ENCODE measurements around the gene TALDO1.

Gene TALDO1

DNA sequence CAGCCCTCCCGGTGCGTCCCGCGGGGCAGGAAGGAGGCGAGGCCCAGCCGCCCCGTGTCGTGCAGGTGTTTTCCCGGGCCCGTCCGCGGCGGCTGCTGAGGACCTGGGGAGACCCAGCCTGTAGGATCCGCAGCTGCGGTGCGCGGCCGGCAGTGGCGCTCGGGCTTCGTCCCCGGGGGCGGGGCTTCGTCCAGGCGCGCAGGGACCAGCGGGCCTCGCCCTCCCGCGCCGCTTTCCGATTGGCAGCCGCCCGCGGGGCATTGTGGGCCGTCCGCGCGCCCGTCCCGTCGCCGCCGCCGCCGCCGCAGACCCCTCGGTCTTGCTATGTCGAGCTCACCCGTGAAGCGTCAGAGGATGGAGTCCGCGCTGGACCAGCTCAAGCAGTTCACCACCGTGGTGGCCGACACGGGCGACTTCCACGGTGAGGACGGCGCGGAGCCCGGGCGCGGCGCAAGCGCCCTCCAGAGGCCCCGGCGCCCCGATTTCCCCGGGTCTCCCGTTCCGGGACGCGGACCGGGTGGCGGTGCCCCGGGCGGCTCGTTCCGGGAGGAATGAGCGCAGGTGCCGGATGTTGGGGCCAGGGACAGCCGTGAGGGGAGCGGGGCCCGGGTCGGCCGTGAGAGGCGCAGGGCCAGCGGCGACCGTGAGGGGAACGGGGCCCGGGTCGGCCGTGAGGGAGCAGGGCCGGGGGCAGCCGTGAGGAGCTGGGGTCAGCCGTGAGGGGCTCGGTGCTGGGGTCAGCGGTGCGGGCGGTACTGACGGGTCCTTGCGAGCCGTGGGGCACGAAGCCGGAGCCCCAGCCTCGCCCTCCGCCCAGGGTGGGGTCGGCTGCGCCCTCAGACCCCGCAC, at the start of gene TALDO1:
Gene TALDO1, plus strand, starts transcription at position 307 of the 849 bp plus-strand sequence. Its CDS starts 18 bp downstream, at position 325.
- DNase-seq (ENCODE audit: extremely low read depth in 1 of 2, low read depth in 1 of 2) = peak; percentile 83

DNA sequence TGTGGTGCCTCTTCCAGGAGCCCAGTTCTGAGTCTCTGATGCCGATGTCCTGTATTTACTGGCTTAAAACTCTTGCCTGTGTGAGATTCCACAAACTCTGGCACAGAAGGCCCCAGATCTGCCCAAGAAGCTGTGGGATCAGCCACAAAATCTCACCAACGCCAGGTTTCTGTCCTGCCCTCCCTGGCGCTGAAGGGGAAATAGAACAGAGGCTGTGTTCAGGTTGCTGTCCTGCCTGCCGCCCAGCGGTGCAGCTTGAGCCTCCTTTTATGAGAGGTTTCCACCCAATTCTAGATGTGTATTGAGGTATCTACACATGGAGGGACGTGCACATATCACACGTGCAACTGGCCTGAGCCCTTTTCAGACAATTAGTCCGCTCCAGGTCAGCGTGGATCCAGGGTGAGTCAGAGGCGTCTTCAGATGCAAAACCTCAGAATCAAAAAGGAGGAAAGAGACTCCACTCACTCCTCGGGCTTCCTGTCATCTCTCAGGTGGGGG, 49.4 kb upstream of the TALDO1 start:
- no peak for DNase-seq (ENCODE audit: extremely low read depth in 1 of 2, low read depth in 1 of 2)

DNA sequence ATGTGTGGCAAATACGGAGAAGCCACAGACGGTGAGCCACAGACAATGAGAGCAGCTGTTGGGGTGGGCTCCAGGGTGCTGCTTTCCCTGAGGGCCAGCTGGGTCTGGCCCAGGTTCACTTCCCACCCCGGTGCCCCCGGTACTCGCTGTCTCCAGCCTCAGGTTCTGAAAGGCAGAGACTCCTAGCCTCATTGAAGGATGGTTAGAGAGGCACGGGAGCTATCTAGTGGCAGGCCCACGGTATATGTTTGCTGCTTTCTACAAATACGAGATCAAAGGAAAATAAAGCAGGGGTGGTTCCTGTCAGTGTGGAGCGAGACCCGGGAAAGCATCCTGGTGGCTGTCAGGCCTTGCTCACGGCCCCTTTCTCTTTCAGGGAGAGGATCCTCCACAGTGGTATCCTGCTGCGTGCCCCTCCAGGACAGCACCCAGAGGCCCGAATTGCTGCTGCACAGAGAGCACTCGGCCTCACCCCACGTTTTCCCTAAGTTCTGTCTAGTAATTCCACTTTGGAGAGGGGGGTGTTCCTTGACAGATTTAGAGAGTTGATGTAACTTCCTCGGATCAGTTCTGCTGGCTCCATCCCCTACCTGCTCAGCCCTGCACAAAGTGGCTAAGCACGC, 48.7 kb upstream of the TALDO1 start:
- DNase-seq (ENCODE audit: extremely low read depth in 1 of 2, low read depth in 1 of 2) = no peak

DNA sequence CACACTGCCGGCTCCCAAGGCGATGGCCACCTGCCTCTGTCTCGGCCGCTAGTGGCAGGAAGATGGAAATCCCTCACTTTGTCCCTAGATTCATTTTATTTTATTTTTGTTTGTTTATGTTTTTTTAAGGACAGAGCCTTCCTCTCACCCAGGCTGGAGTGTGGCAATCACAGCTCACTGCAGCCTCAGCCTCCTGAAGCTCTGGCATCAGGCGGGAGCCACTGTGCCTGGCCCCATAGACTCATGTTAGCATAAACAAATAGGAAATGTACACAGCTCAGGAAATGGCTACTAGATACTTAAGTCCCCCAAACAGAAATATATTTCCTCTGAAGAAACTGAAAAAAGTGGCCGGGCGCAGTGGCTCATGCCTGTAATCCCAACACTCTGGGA, 48.2 kb upstream of the TALDO1 start:
- no peak for DNase-seq (ENCODE audit: extremely low read depth in 1 of 2, low read depth in 1 of 2)

DNA sequence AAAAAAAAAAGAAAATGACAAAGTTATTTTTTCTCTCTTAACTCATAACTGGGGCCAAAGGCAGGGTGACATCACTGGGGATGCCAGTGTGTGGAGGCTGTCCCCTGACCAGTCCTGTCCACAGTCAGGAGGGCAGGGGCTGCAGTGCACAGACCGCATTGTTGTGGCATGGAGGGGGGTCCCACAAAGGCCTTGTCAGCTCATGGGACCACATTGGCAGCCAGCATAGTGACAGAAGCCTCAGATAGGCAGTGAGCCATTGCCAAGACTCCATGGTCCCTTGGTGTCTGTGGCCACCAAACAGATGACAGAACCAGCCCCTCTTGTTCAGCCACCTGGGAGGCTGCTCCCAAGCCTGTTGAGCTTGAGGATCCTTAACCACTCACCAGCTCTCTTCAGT, 47.5 kb upstream of the TALDO1 start:
- DNase-seq (ENCODE audit: extremely low read depth in 1 of 2, low read depth in 1 of 2) = no peak

DNA sequence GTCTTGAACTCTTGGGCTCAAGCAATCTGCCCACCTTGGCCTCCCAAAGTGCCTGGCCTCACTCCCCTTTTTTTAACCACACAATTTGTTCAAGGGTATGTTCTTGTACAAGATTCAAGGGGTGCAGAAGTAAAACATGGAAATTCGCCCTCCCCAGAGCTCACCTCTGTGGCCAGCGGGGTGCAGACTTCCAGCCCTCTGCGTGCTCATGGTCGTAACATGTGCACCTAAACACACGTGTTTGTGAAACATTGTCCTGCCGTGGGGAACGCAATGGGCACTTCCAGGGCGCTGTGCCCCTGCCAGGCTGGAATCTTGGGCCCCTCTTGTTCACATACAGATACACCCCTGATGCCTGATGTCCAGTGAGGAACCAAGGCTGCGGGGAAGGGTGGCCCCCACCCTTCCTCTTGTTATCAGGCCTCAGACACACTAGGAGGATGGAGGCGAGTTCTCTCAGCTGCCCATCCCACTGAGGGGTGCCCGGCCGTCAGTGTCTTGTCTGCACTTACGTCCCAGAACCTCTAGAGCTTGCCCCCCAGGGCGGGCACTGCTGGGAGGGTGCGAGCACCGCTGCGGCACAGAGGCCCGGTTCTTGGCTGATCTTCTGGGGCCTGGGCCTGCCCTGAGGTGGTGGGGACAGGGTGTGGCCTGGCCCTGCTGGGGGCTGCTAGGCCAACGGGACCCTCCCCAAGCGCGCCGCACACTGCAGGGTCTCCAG, 45.4 kb upstream of the TALDO1 start:
- no peak for DNase-seq (ENCODE audit: extremely low read depth in 1 of 2, low read depth in 1 of 2)

DNA sequence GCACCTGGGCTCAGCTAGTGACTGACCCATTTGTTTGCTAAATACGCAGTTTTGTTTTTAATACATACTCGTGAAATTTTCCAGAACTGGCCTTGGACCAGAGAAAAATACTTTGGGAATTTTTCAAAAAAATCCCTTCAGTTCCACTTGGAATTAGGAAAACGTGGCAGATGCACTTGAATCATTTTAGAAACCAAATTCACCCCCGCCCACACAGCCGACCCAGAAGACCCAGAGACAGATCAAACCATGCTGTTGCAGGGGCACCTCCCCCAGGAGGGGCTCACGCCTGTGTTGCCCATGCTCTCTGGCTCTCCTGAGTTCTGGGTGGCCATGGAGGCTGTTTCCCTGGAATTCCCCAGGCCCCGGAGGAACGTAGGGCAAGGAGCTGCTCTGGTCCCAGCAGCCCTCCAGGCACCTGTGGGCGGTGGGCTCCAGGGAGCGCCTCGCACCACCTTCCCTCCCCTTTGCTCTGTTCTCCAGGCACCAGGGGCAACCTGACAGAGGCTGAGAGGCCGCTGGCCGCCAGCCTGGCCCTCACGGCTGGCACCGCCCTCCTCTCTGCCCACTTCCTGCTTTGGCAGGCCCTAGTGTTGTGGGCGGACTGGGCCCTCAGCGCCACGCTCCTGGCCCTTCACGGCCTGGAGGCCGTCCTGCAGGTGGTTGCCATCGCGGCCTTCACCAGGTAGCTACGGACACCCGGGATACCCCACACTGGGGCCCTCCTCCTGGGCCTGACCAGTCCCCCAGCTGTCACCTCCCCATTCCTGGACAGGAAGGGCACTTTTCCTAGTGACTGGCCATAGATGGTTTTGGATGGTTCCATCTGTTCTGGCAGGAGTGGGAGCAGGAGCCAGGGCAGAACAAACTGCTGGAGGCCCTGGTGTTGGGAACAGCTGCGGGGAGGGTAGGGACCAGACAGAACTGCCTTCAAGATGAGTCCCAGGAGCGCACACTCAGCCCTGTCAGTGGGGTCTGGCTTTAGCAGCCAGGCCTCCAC, 44.5 kb upstream of the TALDO1 start:
- DNase-seq (ENCODE audit: extremely low read depth in 1 of 2, low read depth in 1 of 2) = no peak

DNA sequence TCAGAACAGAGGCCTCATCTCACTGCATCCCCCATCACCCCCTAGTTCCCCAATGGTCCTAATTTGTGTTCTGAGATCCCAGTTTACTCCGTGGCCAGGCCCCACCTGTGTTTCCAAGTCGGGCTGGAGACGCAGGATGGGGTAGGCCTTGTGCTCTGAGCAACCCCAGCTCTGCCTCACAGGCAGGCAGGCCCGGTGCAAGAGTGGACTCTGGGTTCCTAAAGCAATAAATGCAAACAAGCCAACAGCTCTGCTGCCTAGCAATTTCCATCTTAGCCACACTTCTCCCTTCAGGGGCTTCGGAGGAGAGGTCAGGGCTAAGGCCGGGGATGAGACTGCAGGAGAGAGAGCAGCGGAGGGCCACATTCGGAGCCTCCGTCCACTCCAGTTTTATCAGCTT, 43.8 kb upstream of the TALDO1 start:
- DNase-seq (ENCODE audit: extremely low read depth in 1 of 2, low read depth in 1 of 2) = no peak

DNA sequence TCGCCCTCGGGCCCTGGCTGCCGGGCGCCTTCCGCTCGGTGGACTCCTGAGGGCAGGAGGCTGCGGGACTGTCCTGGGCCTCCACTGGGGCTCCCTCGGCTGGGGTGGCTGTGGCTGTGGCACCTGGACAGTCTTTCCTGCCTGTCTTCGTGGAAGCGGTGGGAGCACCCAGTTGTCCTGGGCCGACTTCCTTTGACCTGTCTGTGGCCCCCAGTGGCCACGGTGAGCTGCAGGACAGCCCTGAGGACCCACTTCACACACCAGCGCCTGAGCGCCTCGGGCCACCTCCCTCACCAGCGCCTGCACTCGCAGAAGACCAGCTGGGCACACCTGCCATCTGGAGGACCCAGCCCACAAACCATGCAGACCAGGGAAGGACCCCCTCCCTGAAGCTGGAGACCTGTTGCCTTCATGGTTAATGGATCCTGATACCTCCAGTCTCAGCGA, 43.0 kb upstream of the TALDO1 start:
- DNase-seq (ENCODE audit: extremely low read depth in 1 of 2, low read depth in 1 of 2) = no peak

DNA sequence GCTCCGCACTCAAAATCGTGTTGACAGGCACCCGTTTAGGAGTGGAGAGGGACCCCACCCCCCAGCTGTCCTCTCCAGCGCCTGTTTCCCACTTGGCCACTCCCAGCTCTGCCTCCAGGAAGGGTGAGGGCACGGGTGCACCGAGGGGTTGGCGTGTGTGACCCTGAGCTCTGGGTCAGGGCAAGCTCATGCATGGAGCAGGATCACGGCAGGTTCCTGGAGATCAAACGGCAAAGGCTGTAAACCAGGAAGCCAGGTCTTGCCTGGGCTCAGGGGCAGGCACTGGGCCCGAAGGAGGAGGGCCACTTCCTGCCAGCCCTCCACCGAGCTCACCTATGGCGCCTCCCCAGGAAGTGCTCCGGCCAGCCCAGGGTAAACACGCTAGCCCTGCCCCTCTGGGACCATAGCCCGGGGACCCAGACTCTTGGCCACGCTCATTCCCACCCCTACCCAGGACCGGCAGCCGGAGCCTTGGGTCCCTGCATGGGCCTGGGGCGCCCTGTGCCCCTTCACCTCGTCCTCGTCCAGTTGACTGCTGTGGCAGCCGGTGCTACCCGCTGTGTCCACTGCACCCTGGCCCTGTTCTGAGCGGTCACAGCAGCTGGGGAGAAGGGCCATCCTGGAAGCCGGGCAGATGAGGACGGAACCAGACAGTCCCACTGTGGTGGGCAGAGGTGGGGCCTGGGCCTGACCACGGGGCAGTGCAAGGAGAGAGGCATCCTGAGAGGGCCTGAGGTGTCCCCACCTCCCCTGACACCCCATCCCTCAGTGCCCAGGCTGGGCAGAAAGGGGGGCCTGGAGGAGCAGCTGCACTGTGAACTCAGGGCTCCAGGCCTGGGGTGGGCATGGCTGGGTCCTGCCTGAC, 42.3 kb upstream of the TALDO1 start:
- DNase-seq (ENCODE audit: extremely low read depth in 1 of 2, low read depth in 1 of 2) = no peak

DNA sequence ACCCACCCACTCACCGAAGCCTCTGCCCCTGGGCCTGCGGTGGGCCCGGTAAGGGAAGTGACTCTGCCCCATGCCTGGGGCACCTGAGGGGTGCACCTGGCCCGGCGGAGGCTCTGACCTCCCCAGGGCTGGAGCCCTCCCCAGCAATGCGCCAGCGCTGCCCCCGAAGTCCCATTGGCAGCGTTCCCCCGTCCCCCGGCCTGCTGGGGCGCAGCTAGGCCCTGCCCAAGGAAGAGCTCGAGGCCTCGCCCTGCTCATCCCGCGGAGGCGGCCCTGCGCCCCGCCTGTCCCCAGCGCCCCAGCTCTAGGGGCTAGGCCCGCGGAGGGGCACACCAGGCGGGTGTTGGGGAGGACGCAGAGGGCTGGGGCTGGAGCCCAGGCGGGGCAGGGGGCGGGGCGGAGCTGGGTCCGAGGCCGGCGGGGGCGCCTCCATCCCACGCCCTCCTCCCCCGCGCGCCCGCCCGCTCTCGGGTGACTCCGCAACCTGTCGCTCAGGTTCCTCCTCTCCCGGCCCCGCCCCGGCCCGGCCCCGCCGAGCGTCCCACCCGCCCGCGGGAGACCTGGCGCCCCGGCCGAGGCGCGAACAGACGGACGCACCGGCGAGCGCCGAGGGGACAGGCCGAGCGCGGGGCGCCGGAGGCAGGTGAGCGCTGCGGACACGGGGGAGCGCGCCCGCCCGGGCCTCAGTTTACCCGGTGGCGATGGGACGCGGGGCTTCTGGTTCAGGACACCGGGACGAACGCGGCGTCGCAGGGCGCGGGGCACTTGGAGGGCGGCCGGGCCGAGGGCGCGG, 41.4 kb upstream of the TALDO1 start, which contains the start of gene EPS8L2:
Gene EPS8L2, plus strand, starts transcription at position 586 of the 793 bp plus-strand sequence. CDS start 3,177 bp downstream, outside the sequence.
- DNase-seq (ENCODE audit: extremely low read depth in 1 of 2, low read depth in 1 of 2) = no peak

DNA sequence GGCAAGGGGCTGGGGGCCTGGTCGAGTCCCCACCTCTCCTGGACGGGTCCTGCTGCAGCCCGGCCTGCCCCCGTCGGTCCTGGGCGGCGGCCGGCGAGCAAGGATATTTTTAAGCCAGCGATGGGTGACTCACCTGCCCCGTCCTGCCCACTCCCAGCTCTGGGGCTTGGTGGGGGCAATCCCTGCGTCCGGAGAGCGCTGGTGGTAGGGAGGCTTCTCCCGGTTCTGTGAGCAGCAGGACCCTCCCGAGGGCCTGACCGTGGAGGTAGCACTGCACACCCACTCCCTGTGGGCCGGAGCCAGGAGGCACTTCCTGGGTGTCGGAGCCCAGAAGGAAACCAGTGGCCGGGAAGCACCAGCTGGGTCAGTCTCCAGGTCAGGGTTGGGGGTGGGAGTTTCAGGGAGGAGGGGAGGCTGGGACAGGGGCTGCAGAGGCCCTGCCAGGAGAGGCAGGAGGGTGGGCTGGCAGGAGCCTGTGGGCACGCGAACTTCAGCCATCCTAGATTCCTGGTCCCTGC, 40.8 kb upstream of the TALDO1 start:
- no peak for DNase-seq (ENCODE audit: extremely low read depth in 1 of 2, low read depth in 1 of 2)

DNA sequence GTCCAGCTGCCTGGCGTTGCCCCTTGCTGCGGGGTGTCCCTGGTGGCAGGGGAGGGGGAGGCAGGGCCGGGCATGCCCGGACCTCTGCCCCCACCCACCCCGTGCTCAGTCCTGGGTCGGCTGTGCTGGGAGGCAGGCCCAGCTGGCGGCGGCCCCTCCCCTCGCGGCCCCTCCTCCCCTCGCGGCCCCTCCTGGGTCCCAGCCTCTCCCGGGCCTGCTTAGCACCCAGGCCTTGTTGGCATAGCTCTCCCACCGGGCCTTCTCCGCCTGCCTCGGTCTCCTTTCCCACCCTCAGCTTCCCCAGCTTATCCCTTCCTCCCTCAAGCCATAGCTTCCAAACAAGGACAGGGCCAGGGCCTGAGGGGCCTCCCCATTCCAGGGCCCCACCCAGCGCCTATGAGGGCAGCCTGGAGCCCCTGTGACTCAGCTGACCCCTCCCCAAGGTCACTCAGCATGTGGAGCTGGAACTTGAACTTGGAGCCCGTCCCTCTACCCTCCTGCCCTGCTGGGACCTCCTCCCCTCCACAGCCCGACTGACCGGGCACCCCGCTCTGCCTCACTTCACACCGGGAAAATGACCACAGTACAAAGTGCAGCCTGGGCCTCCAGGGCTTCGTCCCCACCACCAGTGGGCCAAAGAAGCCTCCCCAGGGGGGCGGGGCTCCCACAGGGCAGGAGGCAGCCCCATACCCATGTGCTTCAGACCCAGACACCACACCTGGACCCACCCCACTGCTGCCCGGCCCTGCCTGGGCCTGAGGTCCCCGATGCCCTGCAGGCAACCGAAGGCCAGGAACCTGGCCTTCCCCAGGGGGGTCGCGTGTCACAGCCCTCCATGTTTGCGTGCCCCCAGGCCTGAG, 40.1 kb upstream of the TALDO1 start:
- DNase-seq (ENCODE audit: extremely low read depth in 1 of 2, low read depth in 1 of 2) = no peak

DNA sequence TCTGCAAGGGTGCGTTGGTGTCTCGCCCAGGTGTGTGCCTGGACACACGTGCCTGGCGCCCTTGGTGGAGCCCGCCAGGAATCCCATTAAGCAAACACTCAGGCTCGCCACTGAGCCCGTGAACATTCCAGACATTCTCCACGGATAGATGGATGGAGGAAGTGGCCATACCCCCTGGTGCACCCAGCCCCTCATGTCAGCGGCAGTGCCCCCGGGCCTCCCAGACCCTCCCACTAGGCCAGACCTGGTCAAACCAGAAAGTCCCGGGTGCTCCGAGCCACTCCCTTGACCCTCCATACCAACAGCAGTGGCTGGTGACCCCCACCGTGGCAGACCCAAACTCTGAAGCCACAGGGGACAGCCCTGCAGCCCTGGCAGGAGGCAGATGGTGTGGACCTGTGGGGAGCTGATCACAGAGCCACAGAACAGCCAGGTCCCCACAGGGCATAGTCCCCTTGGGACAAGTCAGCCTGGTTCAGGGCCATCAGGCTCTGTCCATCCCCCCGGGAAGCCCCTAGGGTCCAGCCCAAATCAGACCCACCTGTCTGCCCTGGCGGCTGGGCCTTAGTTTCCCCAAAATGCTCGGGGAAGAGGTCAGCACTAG, 39.3 kb upstream of the TALDO1 start:
- no peak for DNase-seq (ENCODE audit: extremely low read depth in 1 of 2, low read depth in 1 of 2)

DNA sequence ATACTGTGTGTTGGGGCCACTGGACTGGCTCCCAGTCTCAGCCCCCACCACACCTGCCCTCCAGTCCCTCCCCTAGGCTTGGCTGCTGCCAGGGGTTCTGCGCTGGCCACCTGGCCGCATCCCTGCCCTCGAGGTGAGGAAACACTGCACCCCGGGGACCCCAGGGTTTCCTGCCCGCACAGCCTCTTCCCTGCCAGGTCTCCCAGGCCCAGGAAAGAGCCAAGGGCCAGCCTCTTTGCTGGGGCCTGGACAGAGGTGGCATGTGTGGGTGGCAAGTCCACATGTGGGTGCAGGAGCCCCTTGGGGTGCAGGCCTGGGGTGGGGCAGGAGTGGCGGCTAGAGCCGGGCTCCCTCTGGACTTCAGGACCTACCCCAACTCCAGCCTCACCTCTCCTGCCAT, 38.8 kb upstream of the TALDO1 start:
- DNase-seq (ENCODE audit: extremely low read depth in 1 of 2, low read depth in 1 of 2) = no peak

DNA sequence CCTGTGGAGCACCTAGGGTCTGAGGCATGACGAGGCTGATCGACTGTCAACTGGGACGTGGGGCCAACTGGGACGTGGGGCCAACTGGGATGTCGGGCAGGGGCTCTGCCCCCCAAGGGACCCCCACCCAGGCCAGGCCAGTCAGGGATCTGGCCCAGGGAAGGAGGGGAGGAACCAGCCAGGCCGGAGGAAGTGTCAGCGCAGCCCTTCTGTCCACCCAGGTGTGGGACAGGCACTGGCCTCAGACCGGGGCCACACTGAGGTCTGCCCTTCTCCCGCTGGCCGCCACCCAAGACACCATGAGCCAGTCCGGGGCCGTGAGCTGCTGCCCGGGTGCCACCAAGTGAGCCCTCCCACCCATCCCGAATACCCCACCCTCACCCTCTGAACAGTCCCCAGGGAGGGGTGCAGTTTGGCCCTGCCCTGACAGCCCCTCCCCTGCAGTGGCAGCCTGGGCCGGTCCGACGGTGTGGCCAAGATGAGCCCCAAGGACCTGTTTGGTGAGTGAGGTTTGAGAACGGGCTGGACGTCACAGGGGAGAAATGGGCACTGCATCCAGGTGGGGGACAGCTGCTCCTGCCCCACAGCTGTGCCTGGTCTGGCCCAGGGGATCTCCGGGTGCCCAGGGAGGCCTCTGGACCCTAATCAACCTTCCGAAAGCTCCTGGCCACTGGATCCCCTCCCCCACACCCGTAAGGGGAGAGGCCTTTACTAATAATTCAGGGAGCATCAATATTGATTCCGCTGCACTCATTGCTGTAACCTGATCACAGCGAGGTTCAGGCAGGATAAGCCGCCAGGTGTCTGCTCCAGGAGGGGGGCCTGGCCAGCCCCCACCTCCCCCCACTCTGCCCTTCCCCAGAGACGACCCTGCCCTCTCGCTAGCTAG, 37.9 kb upstream of the TALDO1 start:
- no peak for DNase-seq (ENCODE audit: extremely low read depth in 1 of 2, low read depth in 1 of 2)

Data from stimulated activated CD8-positive, alpha-beta memory T cell treated with anti-CD3 and anti-CD28 coated beads, Interleukin-7, amount 100 ng/mL, for 48 hours (primary cell).